Esophagus muscularis mucosa (tissue), 4 donors: Measurements from ENCODE around the gene RSRP1. TPM values are rescaled to one million over a fixed set of nuclear protein-coding genes. Genes with fewer than 3 reads are reported as not detected.
"Not testable (repeated sequence)": the region's sequence is repeated elsewhere in the genome, so short reads cannot be mapped to it uniquely, and the experiment has no call there.

Experiments
- DNase-seq: peaks from one replicate; pipeline ENCODE4 v3.0.0-alpha.2; 2017; ENCODE audit errors: extremely low spot score
- H3K27ac ChIP-seq, 4 donors: fragments of 200-600 bp; sonication (generic); replicated peaks in 1 of 4; 1 replicate in 3 of 4; 2 replicates in 1 of 4; pipeline ENCODE4 v1.5.1; 2016 to 2019; ENCODE audit warnings: mild to moderate bottlenecking in 1 of 4
- H3K27me3 ChIP-seq, 4 donors: fragments of 200-600 bp; sonication (generic); one replicate each; pipeline versions ENCODE4 v1.5.1 to v1.6.0; 2016 to 2019
- H3K36me3 ChIP-seq, 4 donors: fragments of 200-600 bp; sonication (generic); one replicate each; pipeline ENCODE4 v1.5.1; 2016 to 2019
- H3K4me1 ChIP-seq, 4 donors: fragments of 200-600 bp; sonication (generic); one replicate each; pipeline ENCODE4 v1.5.1; 2016 to 2019
- H3K4me3 ChIP-seq, 4 donors: fragments of 200-600 bp; sonication (generic); 1 replicate in 2 of 4; 2 replicates in 2 of 4; pipeline ENCODE4 v1.5.1; 2016 to 2019; ENCODE audit warnings: mild to moderate bottlenecking in 4 of 4, moderate library complexity in 1 of 4
- H3K9me3 ChIP-seq, 4 donors: fragments of 200-600 bp; sonication (generic); 1 replicate in 3 of 4; 2 replicates in 1 of 4; pipeline ENCODE4 v1.5.1; 2016 to 2019
- CTCF ChIP-seq, 3 experiments: fragments of 200-600 bp in 2 of 3; fragments of 450-650 bp in 1 of 3; sonication (generic) in 2 of 3; IDR thresholded peaks; one replicate each; pipeline ENCODE4 v1.5.1; 2017 to 2019; ENCODE audit warnings: antibody characterized with exemption in 3 of 3, mild to moderate bottlenecking in 2 of 3, moderate library complexity in 1 of 3
- EP300 ChIP-seq: sonication (generic); formaldehyde crosslinking; IDR thresholded peaks from one replicate; pipeline ENCODE4 v1.6.1; 2017; ENCODE audit warnings: antibody characterized with exemption
- POLR2A ChIP-seq: fragments of 450-650 bp; IDR thresholded peaks from one replicate; pipeline ENCODE4 v1.6.1; 2017; ENCODE audit warnings: antibody characterized with exemption, moderate library complexity, mild to moderate bottlenecking, low read depth
- POLR2AphosphoS5 ChIP-seq, 2 donors: sonication (generic); formaldehyde crosslinking; IDR thresholded peaks; one replicate each; pipeline ENCODE4 v1.6.1; 2017; ENCODE audit warnings: antibody characterized with exemption in 2 of 2
- WGBS: methylation state at CpG from one replicate; pipeline ENCODE4 v1.1.5; 2018; 5-methylcytosine and 5-hydroxymethylcytosine counted together
- intact Hi-C: fragments of 100-400 bp; cut with DNase I; formaldehyde crosslinking; loops from one replicate; pipeline ENCODE4 v1.15.1; 2023
- total RNA-seq, 4 donors: library from RNA; depleted of rRNA; stranded (reverse); fragments of >200 nt; gene quantifications; one replicate each; pipeline versions ENCODE4 v1.1.0 to v1.2.1, GENCODE V29; 2016

The RSRP1 gene
- total RNA-seq: 10 to 100 TPM; 33.7 to 75.2 (median 52.5) TPM

GRCh38 chr1:25247024-25247828 is at the start of gene RSRP1:
RSRP1 (minus strand) TSS chr1:25247454; CDS start chr1:25246963, 491 bp downstream.
- Histone ChIP-seq H3K4me1 (peaks cover 28 to 42% (median 35%) of the 10 kb centered on the region in 4 donors), H3K9me3 (no peaks in the 10 kb centered on the region), H3K36me3 (peaks cover 29 to 33% (median 31%) of the 10 kb centered on the region in 4 donors), H3K4me3 (peak within 1 kb of the TSS; percentile 84 to 91 (median 88)), H3K27ac (peak within 1 kb of the TSS; percentile 99 to 100 (median 99)), H3K27me3 (peaks cover 0 to 3% (median 0%) of the 10 kb centered on the region in 4 donors)
- intact Hi-C loops: loop anchor here (5.0 to 10.0 kb wide), 2 partner anchors 90 to 558 kb away; partner anchors contain the start of genes SELENON and TMEM50A
- 0% methylated on average over 31 of the region's 79 CpGs for WGBS
- DNase-seq: peak; percentile 100
- TF ChIP-seq CTCF (IDR thresholded peaks at IDR 0.05) (peak in 1 of 3 experiments; percentile 13), POLR2AphosphoS5 (IDR thresholded peaks at IDR 0.05) (peak; percentile 100), EP300 (no peak), POLR2A (peak; percentile 99)

GRCh38 chr1:25296501-25296900 is 49.2 kb upstream of the RSRP1 start:
- H3K4me1 ChIP-seq, H3K27ac ChIP-seq, H3K27me3 ChIP-seq, H3K4me3 ChIP-seq, intact Hi-C loops, DNase-seq, H3K9me3 ChIP-seq, H3K36me3 ChIP-seq: not testable (repeated sequence)
- 59% methylated on average over 5 of the region's 8 CpGs for WGBS

GRCh38 chr1:25294889-25295826 is 47.9 kb upstream of the RSRP1 start:
- H3K4me1 ChIP-seq, H3K9me3 ChIP-seq, H3K27ac ChIP-seq, H3K4me3 ChIP-seq, intact Hi-C loops, H3K36me3 ChIP-seq, H3K27me3 ChIP-seq, DNase-seq: not testable (repeated sequence)
- WGBS: 50% methylated on average over 5 of the region's 14 CpGs

- H3K9me3 ChIP-seq, H3K27me3 ChIP-seq, DNase-seq, H3K36me3 ChIP-seq, H3K27ac ChIP-seq, H3K4me1 ChIP-seq, intact Hi-C loops, H3K4me3 ChIP-seq: not testable (repeated sequence)
- WGBS: 84% methylated on average over 2 of the region's 2 CpGs
Measured at GRCh38 chr1:25293426-25293825, 46.2 kb upstream of the RSRP1 start.

GRCh38 chr1:25290043-25290442 is 42.8 kb upstream of the RSRP1 start:
- H3K9me3 ChIP-seq, H3K36me3 ChIP-seq, H3K27me3 ChIP-seq, intact Hi-C loops, H3K4me1 ChIP-seq, DNase-seq, H3K4me3 ChIP-seq, H3K27ac ChIP-seq: not testable (repeated sequence)
- TF ChIP-seq CTCF (IDR thresholded peaks at IDR 0.05): peak in 1 of 3 experiments; percentile 33
- WGBS: 20% methylated on average over 5 of the region's 6 CpGs

GRCh38 chr1:25288573-25289101 is 41.4 kb upstream of the RSRP1 start:
- not testable (repeated sequence) for H3K4me3 ChIP-seq, H3K27me3 ChIP-seq, H3K36me3 ChIP-seq, H3K27ac ChIP-seq, DNase-seq, H3K9me3 ChIP-seq, H3K4me1 ChIP-seq
- WGBS: 67% methylated on average over 1 of the region's 8 CpGs
- intact Hi-C loops: loop anchor here (5.0 kb wide), 1 partner anchor 119 kb away; no protein-coding TSS in a partner anchor

GRCh38 chr1:25287164-25287563 is 39.9 kb upstream of the RSRP1 start:
- not testable (repeated sequence) for H3K27ac ChIP-seq, H3K4me3 ChIP-seq, H3K9me3 ChIP-seq, H3K36me3 ChIP-seq, H3K27me3 ChIP-seq, DNase-seq, H3K4me1 ChIP-seq
- 100% methylated on average over 3 of the region's 6 CpGs for WGBS
- intact Hi-C loops: loop anchor here (5.0 kb wide), 1 partner anchor 120 kb away; no protein-coding TSS in a partner anchor

GRCh38 chr1:25285862-25286261 is 38.6 kb upstream of the RSRP1 start:
- 86% methylated on average over 3 of the region's 3 CpGs for WGBS
- H3K27ac ChIP-seq, H3K9me3 ChIP-seq, H3K36me3 ChIP-seq, H3K27me3 ChIP-seq, DNase-seq, H3K4me1 ChIP-seq, H3K4me3 ChIP-seq: not testable (repeated sequence)
- intact Hi-C loops: loop anchor here (5.0 kb wide), 1 partner anchor 121 kb away; no protein-coding TSS in a partner anchor

GRCh38 chr1:25279693-25280111 is 32.4 kb upstream of the RSRP1 start:
- H3K27me3 ChIP-seq, DNase-seq, H3K4me1 ChIP-seq, H3K27ac ChIP-seq, H3K36me3 ChIP-seq, intact Hi-C loops, H3K4me3 ChIP-seq, H3K9me3 ChIP-seq: not testable (repeated sequence)
- 83% methylated on average over 1 of the region's 5 CpGs for WGBS
